ENCODE results near the gene ALKBH2.

The ALKBH2 gene

GRCh38 chr12:109093022-109093918, at the start of gene ALKBH2:
ALKBH2 (minus strand) TSS chr12:109093472; CDS start chr12:109092786, 686 bp downstream.
- DNase-seq = peak; percentile 76

DNA sequence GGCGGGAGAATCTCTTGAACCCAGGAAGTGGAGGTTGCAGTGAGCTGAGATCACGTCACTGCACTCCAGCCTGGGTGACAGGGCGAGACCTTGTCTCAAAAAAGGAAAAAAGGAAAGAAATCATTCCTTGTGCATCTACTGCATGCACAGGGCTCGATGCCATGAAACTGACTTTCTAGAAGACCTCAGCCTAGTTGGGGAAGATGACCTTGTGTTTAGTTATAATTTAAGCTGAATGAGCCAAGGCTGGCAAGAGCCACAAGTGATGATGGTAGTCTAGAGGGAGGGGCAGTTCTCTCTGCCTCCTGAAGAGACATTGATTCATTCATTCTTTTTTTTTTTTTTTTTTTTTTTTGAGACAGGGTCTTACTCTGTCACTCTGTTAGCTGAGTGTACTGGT, 47.3 kb upstream of the ALKBH2 start:
- no peak for DNase-seq

GRCh38 chr12:109139791-109140190, 46.5 kb upstream of the ALKBH2 start:
- DNase-seq = no peak

GRCh38 chr12:109139360-109139759, 46.1 kb upstream of the ALKBH2 start:
- no peak for DNase-seq

GRCh38 chr12:109137055-109137454, 43.8 kb upstream of the ALKBH2 start:
- DNase-seq = no peak

DNA sequence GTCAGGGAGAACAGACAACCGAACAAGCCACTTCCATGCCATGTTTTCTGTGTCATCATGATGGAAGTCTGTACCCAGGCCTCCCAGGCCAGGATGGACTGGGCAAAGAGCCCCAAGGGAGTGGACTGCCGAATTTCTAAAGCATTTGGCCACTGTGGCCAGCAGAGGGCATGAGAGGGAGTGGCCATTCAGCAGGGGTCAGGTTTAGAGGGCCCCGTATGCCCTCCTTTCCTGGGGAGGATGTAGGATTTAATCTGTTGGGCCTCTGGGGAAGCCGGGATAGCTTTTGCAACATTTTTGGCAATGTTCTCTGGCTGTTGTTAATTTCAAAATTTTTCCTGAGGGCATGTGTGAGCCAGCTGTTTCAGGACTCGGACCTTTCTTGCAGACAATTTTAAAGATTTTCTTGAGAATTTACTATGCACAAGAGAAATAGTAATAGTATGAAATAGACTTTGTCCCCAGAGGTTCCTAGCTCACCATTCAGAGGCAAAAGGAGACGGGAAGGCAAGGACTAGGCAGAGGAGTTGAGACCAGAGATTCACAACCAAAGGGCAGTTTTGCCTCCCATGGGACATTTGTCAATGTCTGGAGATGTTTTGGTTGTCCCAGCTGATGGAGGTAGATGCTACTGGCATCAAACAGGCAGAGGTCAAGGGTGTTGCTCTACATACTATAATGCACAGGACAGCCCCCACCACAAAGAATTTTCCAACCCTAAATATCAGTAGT, 41.1 kb upstream of the ALKBH2 start:
- DNase-seq = peak; percentile 44

GRCh38 chr12:109131154-109132050, 38.1 kb upstream of the ALKBH2 start:
- DNase-seq = no peak

- no peak for DNase-seq
Observed at GRCh38 chr12:109130297-109131153, 37.3 kb upstream of the ALKBH2 start.

DNA sequence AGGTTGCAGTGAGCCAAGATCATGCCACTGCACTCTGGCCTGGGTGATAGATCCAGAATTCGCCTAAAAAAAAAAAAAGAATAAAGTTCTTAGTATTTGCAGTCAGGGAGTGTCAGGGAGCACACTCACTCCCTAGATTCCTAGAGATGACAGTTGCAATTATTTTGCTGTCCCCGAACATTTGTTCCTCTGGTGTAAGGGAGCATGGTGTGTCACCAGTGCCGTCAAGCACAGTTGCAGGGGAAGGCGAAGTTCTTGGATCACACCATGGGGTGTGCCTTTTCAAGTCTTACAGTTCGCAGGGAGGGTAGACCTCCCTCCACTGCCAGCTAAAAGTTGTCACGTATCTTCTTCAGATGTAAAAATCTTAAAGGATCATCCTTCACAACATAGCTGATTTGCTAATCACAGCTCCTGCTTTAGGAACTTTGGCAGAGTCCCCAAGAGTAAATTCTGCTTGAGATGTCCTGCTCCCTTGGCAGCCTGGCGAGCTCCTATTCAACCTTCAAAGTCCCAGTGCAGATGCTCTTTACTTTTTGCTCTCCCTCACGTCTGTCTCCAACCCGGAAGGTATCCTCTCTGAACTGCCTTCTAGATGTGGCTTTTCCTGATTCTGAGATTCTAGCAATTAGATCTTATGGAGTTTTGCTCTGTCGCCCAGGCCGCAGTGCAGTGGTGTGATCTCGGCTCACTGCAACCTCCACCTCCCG, 34.4 kb upstream of the ALKBH2 start:
- no peak for DNase-seq

DNA sequence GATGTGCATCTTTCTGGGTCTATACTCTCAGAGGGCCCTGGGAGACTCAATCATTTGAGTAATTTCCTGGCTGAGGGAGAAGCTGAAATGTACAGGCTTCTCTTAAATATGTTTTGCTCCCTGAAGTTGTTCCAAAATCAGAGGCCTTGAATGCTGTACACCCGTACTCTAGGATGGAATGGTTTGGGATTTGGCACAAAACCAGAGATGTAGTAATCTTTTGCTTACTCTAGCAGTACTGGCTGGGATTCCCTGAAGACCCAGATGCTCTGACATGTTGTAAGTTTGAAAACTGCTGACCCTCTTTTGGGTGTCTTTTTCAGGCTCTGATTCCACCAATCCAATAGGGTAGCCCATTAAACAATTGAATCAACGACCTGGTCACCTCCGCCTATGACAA, 33.5 kb upstream of the ALKBH2 start:
- DNase-seq = no peak

DNA sequence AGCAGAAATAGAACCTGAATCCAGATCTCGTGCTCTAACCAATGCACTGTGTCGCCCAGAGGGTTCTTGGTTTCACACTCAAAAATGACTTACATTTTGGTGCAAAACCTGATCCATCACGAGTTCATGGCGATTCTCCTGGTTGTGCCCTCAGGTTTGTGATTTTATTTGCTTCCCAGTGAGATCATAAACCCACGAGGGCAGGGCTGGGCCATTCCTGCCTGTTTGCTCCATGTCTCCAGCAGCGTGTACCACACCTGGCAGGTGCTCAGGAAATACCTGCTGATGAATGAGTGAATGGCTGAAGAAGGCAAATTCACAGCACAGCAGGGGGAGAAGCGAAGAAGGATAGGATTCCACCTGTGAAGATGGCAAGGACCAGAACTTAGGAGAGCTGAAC, 32.5 kb upstream of the ALKBH2 start:
- no peak for DNase-seq

- DNase-seq = no peak
Observed at GRCh38 chr12:109124878-109125648, 31.8 kb upstream of the ALKBH2 start.

DNA sequence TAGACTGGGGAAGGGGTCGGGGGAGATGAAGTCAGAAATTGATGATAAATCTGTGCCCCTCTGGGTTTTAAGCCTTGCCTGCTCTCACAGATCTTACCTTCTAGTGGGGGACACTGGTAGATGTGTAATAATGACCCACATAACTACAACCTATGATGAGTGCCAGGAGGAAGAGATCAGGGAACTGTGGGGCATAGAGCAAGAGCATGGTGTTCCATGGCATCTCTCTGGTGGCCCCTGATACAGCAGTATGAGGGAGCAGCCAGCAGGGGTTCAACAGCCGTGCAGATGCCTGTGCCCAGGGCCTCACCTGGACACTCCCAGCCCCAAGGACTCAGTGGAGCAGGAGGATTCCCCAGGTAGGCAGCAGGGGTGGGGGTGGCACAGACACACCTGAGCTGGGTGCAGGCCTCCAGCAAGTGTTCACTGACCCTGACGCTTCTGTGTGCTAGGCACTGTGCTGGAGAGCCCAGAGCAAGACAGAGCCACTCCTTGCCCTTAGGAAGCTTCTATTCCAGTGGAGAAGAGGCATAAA, 28.1 kb upstream of the ALKBH2 start:
- no peak for DNase-seq

- no peak for DNase-seq
Observed at GRCh38 chr12:109120557-109120956, 27.3 kb upstream of the ALKBH2 start.

- DNase-seq = no peak
Observed at GRCh38 chr12:109120095-109120494, 26.8 kb upstream of the ALKBH2 start.

DNA sequence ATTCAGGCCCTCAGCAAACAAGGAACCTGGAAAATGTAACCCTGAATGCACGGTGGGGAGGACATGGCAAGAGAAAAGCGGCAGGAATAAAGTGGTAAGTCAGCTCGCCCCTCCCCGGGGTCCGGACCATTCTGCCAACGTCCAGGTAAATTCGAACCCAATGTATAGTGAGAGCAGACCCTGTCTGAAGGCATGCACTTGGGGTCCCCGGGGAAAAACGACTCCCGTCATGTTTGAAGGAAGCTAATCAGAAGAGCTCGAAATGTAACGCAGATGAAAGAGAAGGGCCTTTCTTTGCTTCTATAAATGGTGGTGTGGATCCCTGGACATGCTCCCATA, 23.3 kb upstream of the ALKBH2 start:
- no peak for DNase-seq

GRCh38 chr12:109115758-109116610, 22.7 kb upstream of the ALKBH2 start, which contains the start of gene ACACB:
ACACB (plus strand) TSS chr12:109116587; CDS start chr12:109139406, 22,819 bp downstream.
- DNase-seq = no peak

DNA sequence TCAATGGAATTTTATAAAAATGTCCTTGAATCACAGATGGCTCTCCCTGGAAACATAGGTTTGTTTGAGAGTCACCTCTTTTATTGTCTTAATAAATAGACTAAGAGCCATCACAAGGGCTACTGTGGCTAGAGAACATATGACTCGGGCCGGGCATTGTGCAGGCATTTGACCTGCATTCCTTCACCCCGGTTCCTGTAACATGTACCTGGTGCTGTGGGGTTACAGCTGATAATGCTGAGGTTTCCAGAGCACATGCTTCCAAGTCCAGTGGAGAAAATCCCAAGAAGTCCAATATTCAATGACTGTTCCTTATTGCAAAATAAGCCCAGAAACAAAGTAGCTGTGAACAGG, 22.1 kb upstream of the ALKBH2 start:
- no peak for DNase-seq

GRCh38 chr12:109114644-109115043, 21.4 kb upstream of the ALKBH2 start:
- no peak for DNase-seq
